Non-pigmented ciliary epithelial cell (primary cell): ENCODE results near the gene STPG1.
"Not testable (repeated sequence)": the region's sequence is repeated elsewhere in the genome, so short reads cannot be mapped to it uniquely, and the experiment has no call there.

Experiments
- DNase-seq: peaks from one replicate; pipeline ENCODE4 v3.0.0-alpha.2; 2010; ENCODE audit warnings: low read depth

Gene STPG1, protein sequence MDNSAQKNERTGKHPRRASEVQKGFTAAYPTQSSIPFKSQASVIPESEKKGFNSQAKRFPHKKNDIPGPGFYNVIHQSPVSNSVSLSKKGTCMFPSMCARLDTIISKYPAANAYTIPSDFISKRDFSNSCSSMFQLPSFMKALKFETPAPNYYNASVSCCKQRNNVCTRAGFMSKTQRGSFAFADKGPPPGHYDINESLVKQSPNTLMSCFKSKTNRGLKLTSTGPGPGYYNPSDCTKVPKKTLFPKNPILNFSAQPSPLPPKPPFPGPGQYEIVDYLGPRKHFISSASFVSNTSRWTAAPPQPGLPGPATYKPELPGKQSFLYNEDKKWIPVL

DNA sequence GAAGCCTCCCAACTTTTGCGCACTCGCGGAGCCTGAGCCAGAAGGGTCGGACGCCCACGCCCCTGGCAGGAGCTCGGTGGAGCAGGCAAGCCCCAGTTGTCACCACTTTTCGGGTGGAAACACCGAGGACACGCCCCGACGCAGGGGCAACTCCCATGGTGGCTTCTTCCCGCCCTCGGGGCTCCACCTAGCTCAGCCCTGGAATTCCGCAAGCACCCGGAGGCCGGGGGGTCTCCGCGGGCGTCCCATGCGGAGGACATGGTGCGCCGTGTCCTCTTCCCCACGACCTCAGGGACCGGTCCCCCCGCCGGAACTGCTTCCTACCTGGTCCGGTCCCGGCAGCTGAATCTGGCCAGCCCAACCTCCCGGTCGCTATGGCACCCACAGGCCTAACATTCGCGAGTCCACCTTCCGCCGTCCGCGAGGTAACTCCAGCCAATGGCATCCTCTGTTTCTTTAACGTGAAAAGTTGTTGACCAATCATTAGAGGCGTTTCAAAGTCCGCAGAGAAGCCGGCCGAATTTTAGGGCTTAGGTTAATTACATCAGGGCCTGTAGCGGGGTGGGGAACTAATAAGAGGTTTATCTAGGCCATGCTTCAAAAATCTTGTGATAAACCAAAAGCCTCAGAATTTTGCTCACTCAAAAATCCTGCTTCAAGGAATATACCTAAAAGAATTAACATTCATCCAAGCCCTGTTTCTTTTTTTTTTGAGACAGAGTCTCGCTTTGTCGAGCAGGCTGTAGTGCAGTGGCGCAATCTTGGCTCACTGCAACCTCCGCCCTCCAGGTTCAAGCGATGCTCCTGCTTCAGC lies at the start of gene STPG1:
STPG1 (minus strand) TSS at position 433 of the 814 bp plus-strand sequence. CDS start 12,394 bp downstream, outside the sequence.
- DNase-seq: no peak

DNA sequence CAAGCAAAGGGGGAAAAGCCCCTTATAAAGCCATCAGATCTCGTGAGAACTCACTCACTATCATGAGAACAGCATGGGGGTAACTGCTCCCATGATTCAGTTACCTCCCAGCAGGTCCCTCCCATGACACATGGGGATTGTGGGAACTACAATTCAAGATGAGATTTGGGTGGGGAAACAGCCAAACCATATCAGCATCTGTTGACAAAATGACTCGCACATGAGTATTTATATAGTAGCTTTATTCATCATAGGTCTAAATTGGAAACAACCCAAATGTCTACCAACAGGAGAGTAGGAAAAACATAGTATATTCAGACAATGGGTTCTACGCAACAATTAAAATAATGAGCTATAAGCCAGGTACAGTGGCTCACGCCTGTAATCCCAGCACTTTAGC lies 48.5 kb upstream of the STPG1 start:
- DNase-seq: not testable (repeated sequence)

DNA sequence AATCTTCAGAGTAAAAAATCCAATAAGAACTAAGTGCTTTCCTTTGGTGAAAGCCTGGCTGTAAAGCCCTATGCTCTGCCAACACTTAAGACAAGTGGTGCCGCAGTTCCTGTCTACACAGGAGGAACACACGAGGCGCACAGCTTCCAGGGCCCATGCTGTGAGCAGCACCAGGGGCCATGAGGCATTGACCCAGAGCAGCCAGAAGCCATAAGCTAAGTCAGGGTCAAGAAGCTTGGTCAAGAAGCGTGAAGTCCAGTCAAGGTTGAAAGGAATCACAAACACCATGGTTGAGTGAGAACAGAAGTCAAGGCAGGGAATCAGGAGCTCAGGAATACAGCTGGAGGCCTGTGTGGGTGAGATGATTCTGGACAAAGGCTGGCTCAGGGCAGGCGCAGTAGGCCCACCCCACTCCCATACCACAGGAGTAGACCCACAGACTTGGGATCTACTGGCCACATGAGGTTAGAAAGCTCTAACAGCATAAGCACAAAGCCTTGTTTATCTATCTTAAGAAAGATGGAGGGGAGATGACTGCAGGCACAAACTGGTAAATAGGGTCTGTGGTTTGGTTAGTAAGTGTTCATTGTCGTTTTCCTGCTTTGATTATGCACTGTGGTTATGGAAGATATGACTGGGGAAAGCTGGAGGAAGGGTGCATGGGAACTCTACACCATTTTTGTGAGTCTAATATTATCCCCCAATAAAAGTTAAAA lies 46.1 kb upstream of the STPG1 start:
- no peak for DNase-seq

DNA sequence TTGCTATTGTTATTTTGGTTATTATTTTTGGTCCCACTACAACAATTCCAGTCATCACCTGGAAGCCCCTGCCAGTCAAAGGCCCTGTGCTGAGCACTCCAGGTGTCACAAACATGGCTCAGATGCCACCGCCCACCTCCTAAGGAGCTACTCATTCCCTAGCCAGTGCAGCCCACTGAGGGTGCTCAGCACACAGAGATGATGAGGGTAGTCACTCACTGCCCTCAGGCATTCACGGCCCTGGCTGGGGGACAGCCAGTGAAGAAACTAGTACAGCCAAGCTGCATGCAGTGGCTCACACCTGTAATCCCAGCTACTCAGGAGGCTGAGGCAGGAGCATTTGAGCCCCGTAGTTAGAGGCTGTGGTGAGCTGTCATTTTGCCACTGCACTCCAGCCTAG lies 44.3 kb upstream of the STPG1 start:
- no peak for DNase-seq

DNA sequence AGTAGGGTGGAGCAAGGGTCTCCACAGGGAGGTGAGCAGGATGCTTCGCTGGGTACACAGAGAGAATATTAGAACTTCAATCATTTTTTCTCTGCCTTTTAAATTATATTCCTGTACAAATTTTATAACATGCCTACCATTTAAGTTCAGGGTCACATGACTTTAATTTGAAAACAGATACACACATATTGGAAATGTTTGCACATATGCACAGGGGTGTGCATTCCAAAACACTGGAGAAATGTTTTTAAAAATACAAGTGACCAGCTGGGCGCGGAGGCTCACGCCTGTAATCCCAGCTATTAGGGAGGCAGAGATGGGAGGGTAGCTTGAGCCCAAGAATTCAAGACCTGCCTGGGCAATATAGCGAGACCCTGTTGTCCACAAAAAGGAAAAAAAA lies 41.7 kb upstream of the STPG1 start:
- DNase-seq: no peak

DNA sequence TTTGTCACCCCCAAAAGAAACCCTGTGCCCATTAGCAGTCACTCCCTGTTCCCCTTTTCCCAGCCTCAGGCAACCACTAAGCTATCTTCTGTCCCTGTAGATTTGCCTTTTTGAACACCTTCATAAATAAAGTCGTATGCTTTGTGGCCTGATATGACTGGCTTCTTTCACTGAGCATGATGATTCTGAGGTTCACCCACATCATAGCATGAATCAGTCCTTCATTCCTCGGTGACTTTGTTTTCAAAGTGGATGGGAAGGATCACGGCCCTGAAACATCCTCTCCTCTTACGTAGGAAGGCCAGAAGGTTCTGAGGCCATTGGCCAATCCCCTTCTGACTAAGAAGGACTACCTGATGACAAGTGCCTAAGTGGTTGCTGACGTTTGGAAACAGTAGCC lies 41.1 kb upstream of the STPG1 start:
- DNase-seq: no peak

DNA sequence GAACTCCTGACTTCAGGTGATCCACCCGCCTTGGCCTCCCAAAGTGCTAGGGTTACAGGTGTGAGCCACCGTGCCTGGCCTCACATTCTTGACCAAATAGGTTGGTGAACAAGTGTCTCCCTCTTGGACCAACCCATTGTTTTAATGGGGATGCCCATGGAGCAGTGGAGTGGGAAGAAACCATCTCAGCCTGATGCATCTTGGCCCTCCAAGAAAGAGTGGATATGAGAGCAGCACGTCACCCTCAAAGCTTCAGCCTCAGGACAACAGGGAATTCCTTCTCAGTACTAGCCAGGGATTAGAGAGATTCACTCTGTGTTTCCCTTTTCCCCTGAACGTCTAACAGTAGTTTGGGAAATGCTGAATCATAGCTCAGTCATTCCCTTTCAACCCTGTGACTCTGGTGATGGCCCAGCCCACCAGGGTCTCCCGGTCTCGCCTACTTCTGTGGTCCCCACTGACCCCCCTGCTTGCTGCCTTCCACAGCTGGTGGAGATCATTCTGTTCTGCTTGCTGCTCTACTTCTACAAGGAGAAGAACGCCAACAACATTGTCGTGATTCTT lies 39.4 kb upstream of the STPG1 start:
- no peak for DNase-seq

DNA sequence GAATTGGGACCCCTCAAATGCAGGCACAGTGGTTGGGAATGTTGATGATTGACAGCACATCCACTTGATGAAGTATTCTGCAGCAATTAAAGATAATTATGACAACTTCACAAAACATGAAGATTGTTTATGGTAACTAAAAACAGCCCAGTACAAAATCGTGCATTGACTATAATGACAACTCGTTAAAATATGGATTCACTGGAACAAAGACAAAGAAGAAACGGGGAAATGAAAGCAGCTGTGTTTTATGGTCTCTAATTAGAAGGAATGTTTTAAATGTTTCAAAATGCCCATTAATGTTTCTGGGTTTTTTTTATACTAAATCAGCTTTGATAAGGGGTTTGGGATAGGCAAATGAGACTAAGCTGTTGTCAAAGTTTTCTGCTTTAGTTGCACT lies 38.2 kb upstream of the STPG1 start:
- no peak for DNase-seq

DNA sequence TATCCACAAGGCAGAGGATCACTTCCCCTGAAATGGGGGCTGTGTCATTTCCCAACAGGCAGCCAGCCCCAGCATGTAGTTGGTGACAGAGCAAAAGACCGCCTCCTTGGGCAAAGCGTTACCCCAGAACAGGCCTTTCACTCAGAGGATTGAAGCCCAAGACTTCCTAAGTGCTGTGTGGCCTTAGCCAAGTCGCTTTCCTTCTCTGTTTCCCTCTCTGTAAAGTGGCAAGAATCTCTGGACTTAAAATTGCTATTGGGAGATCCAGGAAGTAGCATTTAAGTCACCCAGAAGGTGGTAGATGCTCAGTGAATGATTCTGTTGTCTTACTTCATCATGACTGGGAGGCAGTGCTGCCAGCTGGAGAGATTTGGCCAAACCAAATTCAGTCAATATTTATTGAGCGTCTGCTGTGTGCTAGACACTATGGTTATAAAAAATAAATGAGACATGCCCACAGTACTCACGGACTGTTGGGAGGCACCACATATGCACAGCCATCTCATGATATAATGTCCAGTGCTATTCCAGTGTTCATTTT lies 37.3 kb upstream of the STPG1 start:
- no peak for DNase-seq

DNA sequence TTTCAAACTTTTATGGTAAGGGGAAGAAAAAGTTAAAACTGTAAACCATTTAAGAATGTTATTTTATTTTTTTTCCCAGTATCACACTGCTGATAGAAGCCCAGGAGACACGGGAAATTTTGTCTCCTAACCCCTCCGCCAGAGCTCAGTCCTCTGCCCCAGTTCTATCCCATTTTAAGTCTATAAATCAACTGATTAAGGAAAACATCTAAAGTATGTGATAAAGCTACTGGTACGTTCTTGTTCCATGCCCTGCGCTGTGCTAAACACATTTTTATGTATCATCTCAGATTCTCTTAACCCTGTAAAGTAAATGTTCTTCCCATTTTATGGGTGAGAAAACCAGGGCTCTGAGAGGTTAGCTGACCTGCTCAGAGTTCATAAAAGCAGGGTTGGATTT lies 36.7 kb upstream of the STPG1 start:
- DNase-seq: no peak

DNA sequence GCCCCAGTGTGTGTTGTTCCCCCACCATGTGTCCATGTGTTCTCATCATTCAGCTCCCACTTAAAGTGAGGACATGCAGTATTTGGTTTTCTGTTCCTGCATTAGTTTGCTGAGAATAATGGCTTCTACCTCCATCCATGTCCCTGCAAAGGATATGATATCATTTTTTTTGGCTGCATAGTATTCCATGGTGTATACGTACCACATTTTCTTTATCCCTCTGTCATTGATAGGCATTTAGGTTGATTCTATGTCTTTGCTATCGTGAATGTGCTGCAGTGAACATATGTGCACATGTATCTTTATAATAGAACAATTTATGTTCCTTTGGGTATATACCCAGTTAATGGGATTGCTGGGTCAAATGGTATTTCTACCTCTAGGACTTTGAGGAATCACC lies 32.9 kb upstream of the STPG1 start:
- DNase-seq: not testable (repeated sequence)

DNA sequence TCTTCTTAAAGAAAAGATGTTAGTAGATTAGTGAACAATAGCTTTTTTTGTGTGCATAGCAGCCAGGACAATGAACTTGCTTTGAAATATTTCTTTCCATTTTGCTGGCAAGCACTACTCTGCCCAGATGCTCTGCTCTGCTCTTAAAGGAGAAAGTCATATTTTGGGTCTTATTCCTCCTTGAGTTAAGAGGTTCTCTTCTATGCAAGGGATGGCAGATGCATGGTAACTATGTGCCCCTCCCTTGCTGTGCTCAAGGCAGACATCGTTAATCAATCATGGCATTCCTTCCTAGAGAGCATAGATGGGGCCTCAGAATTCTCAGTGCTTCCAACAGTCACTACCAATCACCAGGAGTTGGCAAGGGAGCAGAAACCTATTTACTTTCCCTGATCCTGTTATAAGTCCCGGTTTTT lies 29.7 kb upstream of the STPG1 start:
- no peak for DNase-seq

DNA sequence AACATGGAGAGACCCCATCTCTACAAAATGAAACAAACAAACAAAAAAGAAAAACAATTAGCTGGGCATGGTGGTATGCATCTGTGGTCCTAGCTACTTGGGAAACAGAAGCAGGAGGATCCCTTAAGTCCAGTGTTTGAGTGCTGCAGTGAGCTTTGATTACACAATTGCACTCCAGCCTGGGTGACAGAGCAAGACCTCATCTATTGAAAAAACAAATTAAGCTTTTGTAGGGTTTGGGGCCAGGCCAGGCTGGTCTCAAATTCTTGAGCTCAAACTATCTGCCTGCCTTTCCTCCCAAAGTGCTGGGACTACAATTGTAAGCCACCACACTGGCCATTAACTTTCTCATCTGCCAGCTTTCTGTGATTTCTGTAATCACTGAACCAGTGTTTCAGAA lies 29.2 kb upstream of the STPG1 start:
- DNase-seq: no peak

DNA sequence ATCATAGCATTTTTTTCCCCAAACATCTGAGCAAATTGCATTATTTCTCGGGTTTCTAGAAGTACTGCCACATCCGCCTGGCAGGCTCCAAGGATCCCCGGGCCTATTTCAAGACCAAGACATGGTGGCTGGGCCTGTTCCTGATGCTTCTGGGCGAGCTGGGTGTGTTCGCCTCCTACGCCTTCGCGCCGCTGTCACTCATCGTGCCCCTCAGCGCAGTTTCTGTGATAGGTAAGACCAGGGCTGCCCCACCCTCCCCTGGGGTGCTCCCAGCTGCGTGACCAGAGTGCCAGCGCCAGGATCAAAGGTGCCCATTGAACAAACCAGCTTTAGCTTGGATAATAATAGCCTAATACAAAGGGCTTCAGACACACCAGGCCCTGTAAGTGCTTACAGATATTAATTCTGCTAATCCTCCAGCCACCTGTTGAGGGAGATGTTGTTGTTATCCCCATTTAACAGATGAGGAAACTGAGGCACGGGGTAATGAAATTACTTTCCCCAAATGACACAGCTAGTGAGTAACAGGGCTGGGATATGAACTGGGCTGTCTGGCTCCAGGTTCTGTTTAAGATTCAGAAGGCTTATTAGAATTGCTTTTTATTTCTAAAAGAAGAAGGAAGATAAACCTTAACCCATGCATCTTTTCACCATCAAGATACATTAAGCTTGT lies 28.6 kb upstream of the STPG1 start:
- DNase-seq: no peak

DNA sequence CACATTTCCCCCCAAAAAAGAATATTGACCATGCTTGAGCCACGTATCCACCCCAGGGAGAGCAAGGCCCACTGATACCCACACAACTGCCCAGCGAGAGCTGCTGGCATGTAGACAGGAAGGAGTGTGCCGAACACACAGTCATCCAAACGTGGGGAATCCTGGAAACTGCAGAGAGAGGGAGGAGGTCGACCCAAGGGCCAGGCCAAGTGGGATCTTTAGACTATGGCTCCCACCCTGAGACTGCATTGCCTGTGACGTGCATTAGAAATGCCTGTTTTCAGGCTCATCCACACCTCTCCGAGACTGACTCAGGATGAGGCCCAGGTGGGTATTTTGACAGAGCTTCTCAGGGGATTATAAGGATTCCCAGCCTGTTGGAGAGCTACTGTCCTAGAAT lies 27.9 kb upstream of the STPG1 start:
- no peak for DNase-seq

DNA sequence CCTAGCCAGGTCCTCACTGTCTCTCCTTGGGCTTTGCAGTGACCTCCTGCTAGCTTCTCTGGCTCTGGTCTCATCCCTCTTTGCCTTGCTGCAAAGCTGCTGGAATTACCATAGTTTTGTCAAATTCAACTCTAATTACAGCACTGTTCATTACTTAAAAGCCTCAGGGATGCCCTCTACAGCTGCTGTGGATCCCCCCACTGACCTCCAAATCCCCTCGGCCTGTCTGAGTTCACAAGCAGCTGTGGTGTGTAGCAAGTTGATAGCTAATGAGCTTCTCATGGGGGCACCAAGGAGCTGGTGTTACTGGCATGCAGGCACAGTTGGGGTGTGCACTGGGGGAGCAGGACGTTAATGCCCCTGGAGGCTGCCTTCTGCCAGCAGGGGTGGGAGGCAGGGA lies 26.9 kb upstream of the STPG1 start:
- DNase-seq: no peak

DNA sequence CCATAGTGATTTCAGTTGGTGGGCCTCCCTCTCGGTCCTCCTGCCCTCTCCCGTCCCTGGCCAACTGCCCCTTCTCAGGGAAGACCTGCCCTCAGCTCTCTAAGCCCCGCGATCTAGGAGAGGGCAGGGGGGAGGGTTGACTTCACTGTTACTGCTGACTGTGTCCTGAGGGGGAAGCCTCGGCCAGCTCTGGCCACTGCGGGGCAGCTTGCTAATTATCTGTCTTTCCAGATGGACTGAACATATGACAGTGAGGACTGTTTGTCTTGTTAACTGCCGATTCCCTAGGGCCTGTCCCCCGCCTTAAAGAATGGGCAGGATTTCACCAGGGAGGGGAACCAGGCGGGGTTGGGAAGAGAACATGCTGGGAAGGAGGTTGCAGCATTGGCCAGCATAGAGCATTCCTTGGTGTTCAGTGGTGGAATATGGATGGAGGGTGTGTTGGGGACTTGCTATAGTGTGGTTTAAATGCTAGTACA lies 24.9 kb upstream of the STPG1 start:
- DNase-seq: no peak

DNA sequence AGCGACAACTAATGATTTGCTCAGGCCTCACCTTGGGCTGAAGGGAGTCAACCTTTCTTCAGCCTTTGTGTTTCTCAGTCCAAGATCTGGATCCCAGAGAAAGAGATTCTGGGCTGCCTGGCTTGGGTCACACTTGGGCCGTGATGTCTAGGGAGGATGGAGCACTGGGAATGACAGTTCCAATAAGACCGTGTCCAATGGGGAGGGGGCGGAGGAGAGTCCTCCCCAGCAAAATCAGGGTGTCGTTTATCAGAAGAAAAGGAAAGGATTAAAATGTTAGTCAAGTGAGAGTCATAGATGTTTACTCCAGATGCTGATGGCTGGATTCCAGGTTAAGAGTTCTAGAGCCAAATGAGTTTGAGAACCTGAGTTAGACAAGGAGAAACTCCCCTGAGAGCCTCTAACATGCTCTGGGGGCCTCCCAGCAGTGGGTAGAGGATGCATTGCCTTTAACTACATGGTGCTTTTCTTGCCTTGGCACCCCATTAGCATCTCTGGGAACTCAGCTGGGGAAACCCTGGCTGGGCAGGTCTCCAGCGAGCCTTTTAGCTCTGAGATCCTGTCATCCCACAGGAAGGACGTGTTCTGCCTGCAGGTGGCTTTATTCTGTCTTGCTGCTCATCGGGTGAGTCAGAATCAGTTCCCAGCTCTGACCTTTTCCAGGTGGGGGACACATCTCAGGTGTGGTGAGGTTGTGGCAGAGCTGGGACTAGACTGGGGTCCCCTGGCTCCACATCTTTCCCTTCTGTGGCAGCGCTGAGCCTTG lies 24.2 kb upstream of the STPG1 start:
- no peak for DNase-seq

DNA sequence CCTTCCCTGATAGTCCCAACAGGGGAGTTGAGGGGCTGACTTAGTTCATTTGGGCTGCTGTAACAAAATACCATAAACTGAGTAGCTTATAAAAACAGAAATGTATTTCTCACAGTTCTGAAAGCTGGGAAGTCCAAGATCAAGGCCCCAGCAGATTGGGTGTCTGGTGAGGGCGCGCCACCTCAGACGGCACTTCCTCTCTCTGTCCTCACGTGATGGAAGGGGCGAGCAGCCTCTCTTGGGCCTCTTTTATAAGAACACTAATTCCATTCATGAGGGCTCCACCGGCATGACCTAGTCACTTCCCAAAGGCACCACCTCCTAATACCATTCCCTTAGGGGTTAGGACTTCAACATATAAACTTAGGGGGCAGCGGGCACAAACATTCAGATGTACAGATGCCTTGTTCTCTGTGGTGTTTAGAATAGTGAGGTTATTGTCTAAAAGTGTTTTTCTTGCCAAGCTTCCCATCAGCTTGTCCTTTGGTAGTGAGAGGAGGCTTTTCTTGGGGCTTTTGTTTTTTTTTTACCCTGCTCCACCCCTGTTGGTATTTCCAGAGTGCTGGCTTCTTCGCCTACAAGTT lies 22.3 kb upstream of the STPG1 start:
- no peak for DNase-seq

DNA sequence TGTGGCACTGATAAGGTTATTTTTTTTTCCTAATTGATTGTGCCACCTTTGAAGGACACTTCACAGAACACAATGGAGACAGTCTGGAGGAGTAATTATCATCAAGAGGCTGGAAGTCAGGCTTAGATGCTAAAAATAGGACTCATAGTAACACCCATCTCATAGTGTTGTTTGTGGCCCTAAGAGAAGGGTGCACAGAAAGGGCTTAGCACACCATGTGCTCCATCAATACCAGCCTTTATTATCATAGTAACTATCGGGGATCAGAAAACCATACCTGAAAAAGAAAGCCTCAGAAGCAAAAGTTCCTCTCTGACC lies 13.9 kb upstream of the STPG1 start:
- DNase-seq: no peak
